Epithelial cell of proximal tubule (primary cell): ENCODE data around the gene RSPH1. TPM values are rescaled to one million over a fixed set of nuclear protein-coding genes. Genes with fewer than 3 reads are reported as not detected.

ENCODE experiments used
- DNase-seq: peaks from one replicate; pipeline ENCODE4 v3.0.0-alpha.2; 2011; ENCODE audit warnings: low read depth
- H3K4me3 ChIP-seq: 2 replicates; pipeline ENCODE4 v1.5.1; 2011; ENCODE audit warnings: low read depth, mild to moderate bottlenecking, low read length
- total RNA-seq: library from RNA; depleted of rRNA; stranded (reverse); fragments of >200 nt; gene quantifications from 2 replicates; pipeline ENCODE4 v1.2.3, GENCODE V29; 2015
- TF ChIP-seq, protein P1 (sequence below): conservative IDR thresholded peaks from 2 replicates; pipeline ENCODE4 v1.5.1; 2012; ENCODE audit warnings: low read depth, mild to moderate bottlenecking, low read length

RSPH1 gene
- total RNA-seq, 1 donor from 2014 or later: 1.8 TPM

DNA sequence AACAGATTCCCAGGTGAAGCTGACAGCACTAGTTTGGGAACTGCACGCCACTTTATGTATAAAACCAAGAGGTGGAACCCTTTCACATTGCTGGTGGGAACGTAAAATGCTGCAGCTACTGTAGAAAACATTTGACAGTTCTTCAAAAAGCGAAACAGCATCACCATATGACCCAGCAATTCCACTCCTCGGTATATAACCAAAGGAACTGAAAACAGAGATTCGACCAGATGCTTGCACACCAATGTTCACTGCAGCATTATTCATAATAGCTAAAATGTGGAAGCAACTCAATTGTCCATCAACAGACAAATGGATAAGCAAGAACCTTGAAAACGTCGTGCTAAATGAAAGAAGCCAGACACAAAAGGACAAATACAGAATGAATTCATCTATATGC, 17.5 kb downstream of the RSPH1 start:
- TF ChIP-seq, protein P1, sequence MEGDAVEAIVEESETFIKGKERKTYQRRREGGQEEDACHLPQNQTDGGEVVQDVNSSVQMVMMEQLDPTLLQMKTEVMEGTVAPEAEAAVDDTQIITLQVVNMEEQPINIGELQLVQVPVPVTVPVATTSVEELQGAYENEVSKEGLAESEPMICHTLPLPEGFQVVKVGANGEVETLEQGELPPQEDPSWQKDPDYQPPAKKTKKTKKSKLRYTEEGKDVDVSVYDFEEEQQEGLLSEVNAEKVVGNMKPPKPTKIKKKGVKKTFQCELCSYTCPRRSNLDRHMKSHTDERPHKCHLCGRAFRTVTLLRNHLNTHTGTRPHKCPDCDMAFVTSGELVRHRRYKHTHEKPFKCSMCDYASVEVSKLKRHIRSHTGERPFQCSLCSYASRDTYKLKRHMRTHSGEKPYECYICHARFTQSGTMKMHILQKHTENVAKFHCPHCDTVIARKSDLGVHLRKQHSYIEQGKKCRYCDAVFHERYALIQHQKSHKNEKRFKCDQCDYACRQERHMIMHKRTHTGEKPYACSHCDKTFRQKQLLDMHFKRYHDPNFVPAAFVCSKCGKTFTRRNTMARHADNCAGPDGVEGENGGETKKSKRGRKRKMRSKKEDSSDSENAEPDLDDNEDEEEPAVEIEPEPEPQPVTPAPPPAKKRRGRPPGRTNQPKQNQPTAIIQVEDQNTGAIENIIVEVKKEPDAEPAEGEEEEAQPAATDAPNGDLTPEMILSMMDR: no peak
- no peak for DNase-seq
- H3K4me3 ChIP-seq: no peak overlapping the region

DNA sequence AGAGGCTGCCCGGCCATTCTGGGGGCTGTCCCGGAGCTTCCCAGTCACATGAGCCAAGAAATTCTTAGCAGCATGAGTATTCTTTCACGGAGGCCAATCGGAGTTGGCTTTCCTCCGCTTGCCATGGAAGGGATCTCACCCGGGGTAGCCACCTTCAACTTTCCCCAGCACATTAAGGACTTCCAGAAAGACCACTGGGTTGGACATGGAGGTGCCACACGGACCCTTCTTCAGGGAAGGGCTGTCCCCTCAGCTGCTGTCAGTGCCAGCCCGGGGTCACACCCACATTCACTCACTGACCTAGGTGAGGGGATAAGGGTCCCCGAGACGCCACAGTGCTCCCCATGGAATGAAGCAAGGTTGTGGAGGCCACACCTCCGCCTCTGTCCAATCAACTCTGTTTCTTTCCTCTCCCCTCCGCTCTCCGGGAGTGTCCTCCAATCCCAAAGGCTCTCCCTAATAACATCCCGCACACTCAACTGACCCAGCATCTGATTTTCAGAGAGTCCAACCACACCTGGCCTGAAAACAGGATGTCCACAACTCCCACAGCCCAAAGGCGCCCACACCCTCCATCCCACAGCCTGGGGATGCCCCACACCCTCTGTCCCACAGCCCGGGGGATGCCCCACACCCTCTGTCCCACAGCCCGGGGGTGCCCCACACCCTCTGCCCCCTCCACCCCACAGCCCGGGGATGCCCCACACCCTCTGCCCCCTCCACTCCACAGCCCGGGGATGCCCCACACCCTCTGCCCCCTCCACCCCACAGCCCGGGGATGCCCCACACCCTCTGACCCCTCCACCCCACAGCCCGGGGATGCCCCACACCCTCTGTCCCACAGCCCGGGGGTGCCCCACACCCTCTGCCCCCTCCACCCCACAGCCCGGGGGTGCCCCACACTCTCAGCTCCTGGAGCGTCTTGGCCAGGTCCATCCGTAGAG, 19.4 kb downstream of the RSPH1 start:
- TF ChIP-seq, protein P1: no peak
- no peak overlapping the region for H3K4me3 ChIP-seq
- DNase-seq: no peak

DNA sequence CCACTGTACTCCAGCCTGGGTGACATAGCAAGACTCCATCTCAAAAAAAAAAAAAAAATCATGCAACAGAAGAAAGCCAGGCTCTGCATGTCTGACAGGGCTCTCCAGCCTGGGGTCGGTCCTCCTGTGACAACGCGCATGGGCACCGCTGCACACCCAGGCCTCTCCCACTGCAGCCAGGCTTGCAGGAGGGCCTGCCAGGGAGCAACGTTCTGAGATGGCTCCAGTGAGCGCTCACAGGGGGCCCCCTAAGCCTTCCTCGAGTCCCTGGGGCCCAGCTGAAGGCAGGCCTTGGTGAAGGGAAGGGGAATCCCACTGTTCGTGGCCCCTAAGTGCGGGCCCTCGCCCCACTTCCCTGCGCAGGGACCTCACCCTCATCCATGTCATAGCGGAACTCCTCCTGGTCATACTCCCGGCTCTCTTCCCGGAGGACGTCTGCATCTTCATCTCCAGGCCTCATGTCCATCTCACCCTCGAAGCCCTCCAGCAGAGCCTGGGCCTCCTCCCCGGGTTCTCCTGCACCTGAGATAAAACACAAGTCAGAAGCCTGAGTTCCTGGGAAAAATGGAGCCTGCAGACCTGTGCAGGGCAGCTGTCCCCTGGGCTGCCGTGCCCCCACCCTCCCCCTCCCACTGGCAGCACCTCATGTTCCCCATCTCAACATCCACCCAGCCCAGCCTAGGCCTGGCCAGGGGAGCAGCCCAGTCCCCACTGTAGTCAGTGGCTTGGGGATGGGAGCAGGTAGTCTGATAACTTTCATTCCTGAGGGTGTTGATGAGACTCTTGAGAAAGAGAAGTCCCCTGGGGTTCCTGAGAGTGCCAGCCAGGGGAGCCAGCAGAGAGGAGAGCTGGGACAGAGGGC, 20.3 kb downstream of the RSPH1 start:
- no peak overlapping the region for H3K4me3 ChIP-seq
- no peak for DNase-seq
- TF ChIP-seq, protein P1: no peak

DNA sequence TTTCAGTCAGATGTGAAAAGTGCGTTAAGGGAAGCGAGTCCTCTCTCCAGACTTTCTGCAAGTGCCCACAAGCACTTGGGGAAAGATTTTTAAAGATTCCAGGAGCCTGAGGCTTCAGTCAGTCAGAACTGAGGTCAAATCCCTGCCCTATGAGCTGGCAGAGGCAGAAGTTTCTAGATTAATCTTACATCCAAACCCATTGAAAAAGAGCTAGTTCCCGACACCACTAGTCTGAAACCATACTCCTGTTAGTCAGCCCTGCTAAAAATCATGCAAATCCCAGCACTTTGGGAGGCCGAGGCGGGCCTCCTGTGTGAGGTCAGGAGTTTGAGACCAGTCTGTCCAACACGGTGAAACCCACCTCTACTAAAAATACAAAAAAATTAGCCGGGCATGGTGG, 21.0 kb downstream of the RSPH1 start:
- peak; percentile 76 for DNase-seq
- TF ChIP-seq, protein P1: no peak
- H3K4me3 ChIP-seq: peak overlapping the region; percentile 23

DNA sequence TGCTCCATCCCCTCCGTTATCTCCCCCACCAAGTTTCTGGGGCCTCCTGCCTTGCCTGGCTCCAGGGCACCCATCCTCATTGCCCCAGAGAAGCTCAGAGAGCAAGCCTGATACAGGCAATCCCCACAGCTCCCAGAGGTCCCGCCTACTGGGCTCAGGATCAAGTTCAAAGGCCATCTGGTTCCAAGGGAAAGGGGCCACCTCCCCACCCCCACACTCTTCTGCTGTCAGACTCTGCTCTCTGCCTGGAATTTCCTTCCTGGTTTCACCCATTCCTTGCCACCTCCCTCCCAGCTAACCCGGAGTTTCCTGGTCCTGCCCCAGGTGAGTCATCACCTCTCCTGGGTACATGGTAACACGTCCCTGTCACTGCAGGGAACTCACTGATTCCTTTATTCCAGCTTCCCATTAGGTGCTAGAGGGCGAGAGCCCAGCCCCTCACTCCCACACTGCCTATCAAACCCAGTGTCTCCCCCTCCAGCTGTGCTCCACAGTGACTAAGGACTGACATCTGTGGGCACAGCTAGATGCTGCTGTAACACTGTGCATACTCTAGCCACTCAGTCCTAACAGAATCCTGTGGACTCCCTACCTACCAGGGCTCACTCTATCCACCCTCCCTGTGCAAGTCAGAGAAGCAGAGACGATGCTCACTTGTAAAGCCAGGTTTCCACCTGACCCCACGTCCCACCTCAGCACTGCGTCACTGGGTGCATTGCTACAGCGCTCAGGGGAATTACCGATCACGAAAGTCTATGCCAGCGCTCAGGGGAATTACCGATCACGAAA, 21.8 kb downstream of the RSPH1 start:
- TF ChIP-seq, protein P1: no peak
- peak; percentile 76 for DNase-seq
- peak overlapping the region; percentile 23 for H3K4me3 ChIP-seq

DNA sequence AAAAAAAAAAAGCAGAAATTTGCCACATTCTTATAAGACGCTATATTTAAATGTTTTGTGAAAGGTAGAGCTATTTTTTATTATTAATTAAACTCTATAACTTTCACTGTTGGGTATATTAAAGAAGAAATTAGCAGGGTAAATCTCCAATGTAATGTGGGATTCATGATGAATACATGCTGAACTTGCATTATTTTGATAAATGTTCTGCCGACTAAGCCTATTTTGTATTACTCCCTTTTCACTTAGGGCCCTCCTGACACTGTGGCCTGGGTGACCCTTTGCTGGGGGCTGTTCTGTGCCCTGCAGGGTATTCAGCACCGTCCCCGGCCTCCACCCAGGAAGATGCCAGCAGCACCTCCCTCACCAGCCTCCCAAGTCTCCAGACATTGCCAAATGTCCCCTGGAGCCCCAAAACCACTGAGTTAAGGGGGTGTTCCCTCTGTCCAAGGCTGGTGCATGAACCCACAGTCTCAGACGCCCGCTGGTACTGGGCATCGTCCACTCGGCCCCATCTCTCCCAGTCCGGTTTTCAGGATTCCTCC, 22.5 kb downstream of the RSPH1 start:
- peak overlapping the region; percentile 23 for H3K4me3 ChIP-seq
- DNase-seq: no peak
- TF ChIP-seq, protein P1: no peak
